Ovary (tissue), 10 donors: Measurements from ENCODE around the gene EIF1B. TPM values are rescaled to one million over a fixed set of nuclear protein-coding genes. Genes with fewer than 3 reads are reported as not detected.

Source experiments
- DNase-seq, 5 donors: peaks; one replicate each; pipeline ENCODE4 v3.0.0-alpha.2; 2019 to 2020
- H3K27ac ChIP-seq, 2 donors: fragments of 200-600 bp; one replicate each; pipeline versions ENCODE4 v1.5.1 to v1.8.0; 2019 to 2022
- H3K27me3 ChIP-seq: fragments of 200-600 bp; one replicate; pipeline ENCODE4 v1.8.0; 2022
- H3K36me3 ChIP-seq: fragments of 200-600 bp; sonication (generic); one replicate; pipeline ENCODE4 v1.5.1; 2019
- H3K4me1 ChIP-seq: one replicate; pipeline ENCODE4 v1.8.1; 2013; ENCODE audit warnings: mild to moderate bottlenecking, moderate library complexity; ENCODE audit not compliant: insufficient read depth
- H3K4me3 ChIP-seq: fragments of 200-600 bp; sonication (generic); one replicate; pipeline ENCODE4 v1.5.1; 2017
- H3K9me3 ChIP-seq, 2 donors: fragments of 200-600 bp in 1 of 2; sonication (generic) in 1 of 2; one replicate each; pipeline versions ENCODE4 v1.5.1 to v1.8.1; 2013 to 2019; ENCODE audit warnings: mild to moderate bottlenecking in 1 of 2, moderate library complexity in 1 of 2
- EP300 ChIP-seq: sonication (generic); formaldehyde crosslinking; IDR thresholded peaks from one replicate; pipeline ENCODE4 v1.6.1; 2017; ENCODE audit warnings: antibody characterized with exemption
- POLR2A ChIP-seq: fragments of 450-650 bp; IDR thresholded peaks from one replicate; pipeline ENCODE4 v1.6.1; 2017; ENCODE audit warnings: antibody characterized with exemption, mild to moderate bottlenecking, moderate library complexity
- WGBS, 3 donors: extraction: QIAGEN DNeasy Blood & Tissue Kit in 1 of 3; methylation state at CpG; one replicate each; pipeline versions ENCODE4 v1.1.5 to v1.1.7; 2013 to 2017; 5-methylcytosine and 5-hydroxymethylcytosine counted together
- intact Hi-C, 4 donors: fragments of 100-400 bp; cut with DNase I; formaldehyde crosslinking; loops; one replicate each; pipeline versions ENCODE4 v1.11.0 to v1.15.1; 2022 to 2023
- long read RNA-seq, 3 donors: library from polyadenylated mRNA in 2 of 3; unstranded in 2 of 3; transcript quantifications; one replicate each; pipeline ENCODE4 v2.0.0 and lab custom pipeline, GENCODE V29; 2021 to 2026
- polyA plus RNA-seq, 2 donors: library from polyadenylated mRNA; stranded (reverse); fragments of 200-250 nt in 1 of 2; fragments of 350-450 nt in 1 of 2; fragmentation: Illumina TruSeq in 1 of 2; extraction: RNeasy Lipid Tissue Mini Kit (QIAGEN cat#74804) in 1 of 2; gene quantifications; one replicate each; pipeline ENCODE4 v1.2.3, GENCODE V29; 2013 to 2014
- total RNA-seq, 7 donors: library from RNA; depleted of rRNA in 2 of 7; stranded (reverse); fragments of >200 nt in 2 of 7; fragmentation: NEBNext Ultra II Directional in 3 of 7; extraction: Animal tissue kit (Norgen Biotek cat#: 25700) in 3 of 7; gene quantifications; one replicate each; pipeline versions ENCODE4 v1.1.0 to v1.2.4, GENCODE V29; 2016 to 2023
- TF ChIP-seq, protein P1 (sequence below), 3 donors: fragments of 450-650 bp in 2 of 3; fragments of 200-600 bp in 1 of 3; IDR thresholded peaks; one replicate each; pipeline versions ENCODE4 v1.5.1 to v1.8.0; 2016 to 2022; ENCODE audit warnings: antibody characterized with exemption in 3 of 3, mild to moderate bottlenecking in 1 of 3
- donor health status: DM: no; HTN: no; CAD: no; lungs with moderate emphysema.
- donor health status: DM: no; HTN: no; CAD: no.
- donor health status: Bipolar disorder and iron deficiency.
- donor health status: DM: yes; HTN: yes; CAD: no.
- donor health status: DM: no; HTN: no; CAD: no.
- donor health status: DM: yes; HTN: yes; CAD: no.

The EIF1B gene
- total RNA-seq (100 to 1,000 TPM in 1 of 7 donors, 10 to 100 TPM in 6; 30.4 to 108 (median 73.0) TPM), polyA plus RNA-seq (100 to 1,000 TPM in 1 of 2 donors, 10 to 100 TPM in 1; 99.1 to 156 TPM)
- long read RNA-seq, donor 1, transcript EIF1B-204 (3 exons, 637 nt) = minor isoform, 8 of 166 reads
- long read RNA-seq, donor 1, transcript EIF1B-201 (4 exons, 1,010 nt) = major isoform, 142 of 166 reads
- long read RNA-seq, donor 1, partial matches to known transcripts = 6 of 166 reads
- long read RNA-seq, donor 1, other reads (novel, unspliced or antisense) = 9 of 166 reads
- long read RNA-seq, donor 2, transcript EIF1B-201 (4 exons, 1,010 nt) = major isoform, 90 of 105 reads
- long read RNA-seq, donor 2, transcript EIF1B-202 (2 exons, 873 nt) = minor isoform, 6 of 105 reads
- long read RNA-seq, donor 2, partial matches to known transcripts = 5 of 105 reads
- long read RNA-seq, donor 2, other reads (novel, unspliced or antisense) = 0 of 105 reads
- long read RNA-seq, donor 3, transcript EIF1B-201 (4 exons, 1,010 nt) = major isoform, 72 of 80 reads
- long read RNA-seq, donor 3, partial matches to known transcripts = 0 of 80 reads
- long read RNA-seq, donor 3, other reads (novel, unspliced or antisense) = 6 of 80 reads

DNA sequence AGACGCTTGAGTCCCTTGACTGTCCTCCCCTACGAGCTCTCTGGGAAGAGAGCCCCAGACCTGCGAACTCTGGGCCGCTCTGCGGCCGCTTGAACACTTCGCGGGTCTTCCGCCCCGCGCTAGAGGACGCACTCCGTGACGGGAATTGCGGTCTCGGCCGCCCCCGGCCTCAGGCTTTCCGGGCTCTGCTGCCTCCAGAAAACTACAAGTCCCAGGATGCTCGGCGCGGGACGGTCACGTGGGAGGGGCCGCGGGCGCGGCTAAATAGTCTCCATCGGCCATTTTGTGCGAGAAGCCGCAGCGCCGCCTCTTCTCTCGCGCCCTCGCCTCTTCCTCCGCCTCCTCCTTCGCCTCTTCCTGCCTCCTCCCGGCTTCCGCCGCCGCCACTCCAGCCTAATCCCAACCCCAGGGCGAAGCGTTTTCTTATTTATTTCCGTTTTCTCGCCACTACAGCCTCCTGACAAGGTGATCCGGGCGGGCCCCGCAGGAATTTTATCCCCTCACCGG is at the start of gene EIF1B:
Gene EIF1B (plus strand): TSS at position 290 of the 507 bp plus-strand sequence. CDS start 235 bp downstream, outside the sequence.
- WGBS, 3 donors = 0 to 1% (median 0%) methylated on average over 49 to 50 of the region's 50 CpGs
- TF ChIP-seq, protein P1, sequence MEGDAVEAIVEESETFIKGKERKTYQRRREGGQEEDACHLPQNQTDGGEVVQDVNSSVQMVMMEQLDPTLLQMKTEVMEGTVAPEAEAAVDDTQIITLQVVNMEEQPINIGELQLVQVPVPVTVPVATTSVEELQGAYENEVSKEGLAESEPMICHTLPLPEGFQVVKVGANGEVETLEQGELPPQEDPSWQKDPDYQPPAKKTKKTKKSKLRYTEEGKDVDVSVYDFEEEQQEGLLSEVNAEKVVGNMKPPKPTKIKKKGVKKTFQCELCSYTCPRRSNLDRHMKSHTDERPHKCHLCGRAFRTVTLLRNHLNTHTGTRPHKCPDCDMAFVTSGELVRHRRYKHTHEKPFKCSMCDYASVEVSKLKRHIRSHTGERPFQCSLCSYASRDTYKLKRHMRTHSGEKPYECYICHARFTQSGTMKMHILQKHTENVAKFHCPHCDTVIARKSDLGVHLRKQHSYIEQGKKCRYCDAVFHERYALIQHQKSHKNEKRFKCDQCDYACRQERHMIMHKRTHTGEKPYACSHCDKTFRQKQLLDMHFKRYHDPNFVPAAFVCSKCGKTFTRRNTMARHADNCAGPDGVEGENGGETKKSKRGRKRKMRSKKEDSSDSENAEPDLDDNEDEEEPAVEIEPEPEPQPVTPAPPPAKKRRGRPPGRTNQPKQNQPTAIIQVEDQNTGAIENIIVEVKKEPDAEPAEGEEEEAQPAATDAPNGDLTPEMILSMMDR (IDR thresholded peaks at IDR 0.05) = peak; percentile 87 to 93 (median 91)
- peak; percentile 97 for TF ChIP-seq POLR2A
- TF ChIP-seq EP300 = peak; percentile 57
- DNase-seq = peak; percentile 98 to 99 (median 99)
- Histone ChIP-seq H3K9me3 (no peaks in the 10 kb centered on the region), H3K27me3 (no peaks in the 10 kb centered on the region), H3K36me3 (no peaks in the 10 kb centered on the region), H3K4me1 (peaks cover 4% of the 10 kb centered on the region), H3K4me3 (peak within 1 kb of the TSS; percentile 58), H3K27ac (peak within 1 kb of the TSS; percentile 93 to 94)
- intact Hi-C loops = loop anchor here in 1 of 4 donors (5.0 kb wide), 1 partner anchor 148 kb away; the partner anchor contains the start of gene RPL14

DNA sequence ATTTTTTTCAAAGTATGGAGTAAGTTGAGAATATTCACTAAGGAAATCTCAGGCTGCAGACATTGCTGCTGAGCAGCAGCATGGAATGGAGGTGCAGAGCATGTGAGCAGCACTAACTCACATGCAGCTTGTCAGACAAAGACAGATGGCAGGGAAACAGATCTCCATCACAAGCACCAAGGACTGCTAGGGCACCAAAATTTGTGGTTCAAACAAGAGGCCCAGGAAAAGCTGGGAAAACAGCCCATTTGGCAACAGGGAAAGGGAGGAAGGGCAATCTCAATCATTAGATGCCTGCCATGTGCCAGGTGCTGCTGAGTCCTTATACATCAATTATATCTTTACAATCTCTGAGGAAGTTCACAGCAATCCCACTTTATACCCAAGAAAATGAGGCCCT is 47.2 kb upstream of the EIF1B start:
- DNase-seq = no peak
- Histone ChIP-seq H3K4me3 (no peak overlapping the region), H3K36me3 (no peaks in the 10 kb centered on the region), H3K27ac (no peak overlapping the region), H3K4me1 (no peaks in the 10 kb centered on the region), H3K27me3 (no peaks in the 10 kb centered on the region), H3K9me3 (no peaks in the 10 kb centered on the region)
- TF ChIP-seq, protein P1 (IDR thresholded peaks at IDR 0.05) = no peak
- TF ChIP-seq POLR2A = no peak
- TF ChIP-seq EP300 = no peak
- intact Hi-C loops = no loop called here

DNA sequence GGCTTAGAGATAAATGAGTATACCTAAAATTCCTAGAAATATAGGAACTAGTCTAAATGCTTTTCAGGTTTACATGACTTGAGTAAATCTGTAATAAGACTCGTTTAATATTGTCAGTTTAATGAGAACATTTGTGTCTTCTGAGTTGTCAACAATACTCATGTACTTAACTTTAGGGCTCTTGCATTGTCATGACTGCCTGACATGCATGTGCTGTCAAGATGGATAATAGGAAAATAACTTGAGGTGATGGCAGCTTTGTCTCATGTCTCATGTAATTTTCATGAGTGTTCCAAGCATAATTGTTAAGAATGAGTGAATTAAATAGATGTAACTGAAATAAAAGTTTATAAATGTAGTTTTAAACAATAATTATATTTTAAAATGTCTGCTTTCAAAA is 45.1 kb upstream of the EIF1B start:
- no peak overlapping the region for H3K27ac ChIP-seq
- 81 to 89% (median 84%) methylated on average over 1 of the region's 1 CpG for WGBS, 3 donors
- TF ChIP-seq POLR2A = no peak
- no peak for TF ChIP-seq EP300
- TF ChIP-seq, protein P1 (IDR thresholded peaks at IDR 0.05) = no peak
- no peak for DNase-seq
- no peaks in the 10 kb centered on the region for H3K4me1 ChIP-seq
- no peaks in the 10 kb centered on the region for H3K36me3 ChIP-seq
- no peak overlapping the region for H3K4me3 ChIP-seq
- no peaks in the 10 kb centered on the region for H3K27me3 ChIP-seq
- intact Hi-C loops = no loop called here
- no peaks in the 10 kb centered on the region for H3K9me3 ChIP-seq

DNA sequence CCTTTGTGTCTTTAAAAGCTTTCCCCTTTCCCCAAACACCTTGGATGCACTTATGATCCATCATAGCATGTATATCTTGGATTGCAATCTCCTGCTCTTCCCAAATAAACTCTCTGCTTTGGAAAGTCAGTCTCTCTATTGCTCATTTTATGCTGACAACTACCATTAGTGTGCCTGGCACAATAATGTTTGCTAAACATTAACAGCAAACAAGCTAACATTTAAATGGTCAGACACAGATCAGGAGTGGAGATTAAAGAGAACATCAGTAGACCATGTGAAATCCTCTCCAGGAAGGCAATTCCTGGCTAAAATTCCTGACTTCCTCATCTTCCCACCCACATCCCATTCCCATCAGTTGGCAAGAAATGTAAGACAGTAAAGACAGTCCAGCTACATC is 44.3 kb upstream of the EIF1B start:
- intact Hi-C loops = loop anchor here in 1 of 4 donors (5.0 kb wide), 1 partner anchor 1773 kb away; no protein-coding TSS in a partner anchor
- no peak overlapping the region for H3K4me3 ChIP-seq
- no peaks in the 10 kb centered on the region for H3K36me3 ChIP-seq
- TF ChIP-seq, protein P1 (IDR thresholded peaks at IDR 0.05) = no peak
- TF ChIP-seq POLR2A (no peak), EP300 (no peak)
- no peaks in the 10 kb centered on the region for H3K4me1 ChIP-seq
- no peaks in the 10 kb centered on the region for H3K9me3 ChIP-seq
- no peak for DNase-seq
- H3K27me3 ChIP-seq = no peaks in the 10 kb centered on the region
- no peak overlapping the region for H3K27ac ChIP-seq
